ENCODE measurements around the gene MIPEP.
"Not testable (repeated sequence)": the region's sequence is repeated elsewhere in the genome, so short reads cannot be mapped to it uniquely, and the experiment has no call there.

The MIPEP gene

DNA sequence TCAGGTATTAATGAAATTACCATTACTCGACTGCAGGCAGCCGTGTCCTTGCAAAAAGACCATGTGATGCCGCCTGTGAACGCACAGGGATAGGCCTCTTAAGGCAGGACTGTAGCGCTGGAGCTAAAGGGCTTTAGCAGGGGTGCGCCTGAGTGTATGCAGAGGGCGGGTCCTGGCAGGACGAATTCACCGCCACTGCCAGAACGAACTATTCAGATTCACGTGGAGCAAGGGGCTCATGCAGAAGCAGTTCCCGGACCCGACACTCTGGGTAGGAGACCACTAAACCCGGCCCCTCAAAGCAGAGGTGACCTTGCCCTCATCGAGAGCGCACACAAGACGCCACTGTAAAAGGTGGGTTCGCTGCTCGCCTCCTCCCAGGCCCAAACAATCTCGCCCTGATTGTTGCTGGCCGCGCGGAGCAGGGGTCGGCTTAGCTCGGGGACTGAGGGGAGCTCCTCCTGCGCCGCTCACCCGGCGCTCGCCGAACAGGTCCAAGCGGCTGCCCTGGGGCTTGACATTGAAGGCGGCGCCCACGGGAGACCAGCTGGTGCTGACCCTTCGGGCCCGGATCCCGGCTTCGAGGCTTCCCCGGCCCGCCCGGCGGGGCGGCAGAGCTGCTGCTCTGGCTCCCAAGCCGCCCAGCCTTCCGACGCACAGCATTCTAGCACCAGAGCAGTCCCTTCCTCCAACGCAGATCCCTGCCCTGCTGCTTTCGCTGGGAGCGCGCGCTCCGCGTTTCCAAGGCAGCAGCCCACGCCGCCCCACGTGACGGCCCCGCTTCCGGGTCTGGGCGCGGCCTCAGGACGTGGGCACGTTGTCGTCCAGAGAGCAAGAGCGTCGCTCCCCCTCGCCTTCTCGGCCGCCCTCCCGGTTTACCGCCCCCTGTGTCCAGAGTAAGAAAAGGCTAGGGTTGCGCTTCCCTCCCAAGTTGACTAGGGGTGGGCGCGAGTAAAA lies at the start of gene MIPEP:
Gene MIPEP (minus strand): TSS at position 743 of the 957 bp plus-strand sequence. CDS start 80 bp downstream, at position 663.
- peak; percentile 73 for DNase-seq

- no peak for DNase-seq
Observed at GRCh38 chr13:23934520-23934919, 45.3 kb upstream of the MIPEP start.

DNA sequence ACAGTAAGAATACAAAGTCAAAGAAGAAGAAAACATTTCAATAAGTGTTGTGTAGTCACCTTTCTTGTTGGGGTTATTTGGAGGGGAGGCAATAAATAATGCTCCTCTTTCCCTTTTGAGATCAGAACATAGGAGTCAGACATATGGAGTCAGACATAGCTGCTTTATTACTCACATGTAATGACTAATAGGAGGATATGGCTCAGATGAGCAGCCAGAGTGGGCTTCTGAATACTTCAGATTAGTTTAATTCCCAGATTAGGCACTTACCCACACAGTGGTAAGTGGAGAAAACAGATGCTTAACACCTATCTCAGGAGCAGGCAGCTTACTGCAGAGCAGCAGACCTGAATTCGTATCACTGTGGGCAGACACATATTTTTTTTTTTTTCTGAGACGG lies 39.8 kb upstream of the MIPEP start:
- DNase-seq: no peak

DNA sequence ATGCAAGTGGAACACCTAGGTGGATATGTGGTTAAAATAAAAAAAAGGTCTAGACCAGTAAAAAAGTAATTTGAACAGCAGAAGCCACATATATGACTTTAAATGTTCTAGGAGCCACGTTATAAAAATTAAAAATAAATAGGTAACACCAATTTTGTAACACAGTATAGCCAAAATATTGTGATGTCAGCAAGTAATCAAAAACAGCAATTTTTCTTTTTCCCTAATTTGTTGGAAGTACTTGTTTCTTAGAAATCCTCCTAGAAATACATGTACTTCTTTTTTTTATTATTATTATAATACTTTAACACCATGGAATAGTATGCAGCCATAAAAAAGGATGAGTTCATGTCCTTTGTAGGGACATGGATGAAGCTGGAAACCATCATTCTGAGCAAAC lies 33.8 kb upstream of the MIPEP start:
- no peak for DNase-seq

- no peak for DNase-seq
Observed at GRCh38 chr13:23922005-23922932, 33.1 kb upstream of the MIPEP start.

DNA sequence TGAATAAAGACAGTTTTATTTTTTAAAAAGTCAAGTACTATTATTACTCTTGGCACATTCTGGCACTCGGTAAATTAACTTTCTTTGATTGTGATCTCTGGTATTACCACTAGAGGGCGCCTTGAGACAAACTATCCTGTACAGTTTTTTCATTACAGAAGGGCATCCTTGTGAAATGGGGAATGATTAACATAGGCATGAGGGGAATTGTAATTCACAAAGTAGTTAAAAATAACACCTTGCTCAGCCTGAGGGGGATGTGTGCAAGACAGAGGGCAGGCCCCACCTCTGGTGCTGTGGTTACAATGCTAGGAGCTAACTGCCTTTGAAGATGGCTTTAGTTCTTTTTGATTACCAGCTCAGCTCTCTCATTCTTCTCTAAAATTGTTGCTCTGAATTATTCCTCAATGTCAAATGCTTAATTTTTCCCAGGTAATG lies 32.3 kb upstream of the MIPEP start:
- peak; percentile 21 for DNase-seq

- DNase-seq: no peak
Observed at GRCh38 chr13:23919006-23919405, 29.8 kb upstream of the MIPEP start.

DNA sequence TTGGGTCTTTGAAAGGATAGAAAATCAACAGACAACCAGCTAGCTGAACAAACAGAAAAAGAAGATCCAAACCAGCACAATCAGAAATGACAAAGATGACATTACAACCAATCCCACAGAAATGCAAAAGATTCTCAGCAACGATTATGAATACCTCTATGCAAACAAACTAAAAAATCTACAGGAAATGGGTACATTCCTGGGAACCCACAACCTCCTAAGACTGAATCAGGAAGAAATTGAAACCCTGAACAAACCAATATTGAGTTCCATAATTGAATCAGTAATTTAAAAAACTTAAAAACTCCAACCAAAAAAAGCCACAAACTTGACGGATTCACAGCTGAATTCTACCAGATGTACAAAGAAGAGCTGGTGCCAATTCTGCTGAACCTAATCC lies 29.0 kb upstream of the MIPEP start:
- DNase-seq: no peak

- DNase-seq: no peak
Observed at GRCh38 chr13:23915308-23915707, 26.1 kb upstream of the MIPEP start.

- DNase-seq: no peak
Observed at GRCh38 chr13:23912469-23912868, 23.3 kb upstream of the MIPEP start.

DNA sequence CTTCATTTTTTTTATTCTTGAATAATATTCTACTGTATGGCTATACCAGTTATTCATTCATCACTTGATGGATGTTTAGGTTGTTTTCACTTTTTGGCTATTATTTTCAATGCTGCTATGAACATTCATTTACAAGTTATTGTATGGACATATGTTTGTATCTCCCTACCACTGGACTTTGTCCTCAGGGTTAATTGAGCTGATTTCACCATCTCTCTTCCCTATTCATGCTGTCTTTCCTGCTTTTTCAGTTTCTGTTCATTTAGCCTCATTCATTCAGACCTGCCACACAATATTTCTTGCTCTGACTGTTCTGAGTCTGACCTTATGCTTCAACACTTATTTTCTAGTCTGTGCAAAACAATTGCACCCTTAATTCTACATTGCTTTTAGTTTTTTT lies 20.4 kb upstream of the MIPEP start:
- no peak for DNase-seq

GRCh38 chr13:23905766-23906165 lies 16.6 kb upstream of the MIPEP start:
- DNase-seq: no peak

- DNase-seq: no peak
Observed at GRCh38 chr13:23903906-23904280, 14.7 kb upstream of the MIPEP start.

- no peak for DNase-seq
Observed at GRCh38 chr13:23902975-23903905, 14.0 kb upstream of the MIPEP start.

- no peak for DNase-seq
Observed at GRCh38 chr13:23901365-23901764, 12.2 kb upstream of the MIPEP start.

GRCh38 chr13:23899555-23899954 lies 10.4 kb upstream of the MIPEP start:
- DNase-seq: no peak

- no peak for DNase-seq
Observed at GRCh38 chr13:23898101-23898500, 8.9 kb upstream of the MIPEP start.

DNA sequence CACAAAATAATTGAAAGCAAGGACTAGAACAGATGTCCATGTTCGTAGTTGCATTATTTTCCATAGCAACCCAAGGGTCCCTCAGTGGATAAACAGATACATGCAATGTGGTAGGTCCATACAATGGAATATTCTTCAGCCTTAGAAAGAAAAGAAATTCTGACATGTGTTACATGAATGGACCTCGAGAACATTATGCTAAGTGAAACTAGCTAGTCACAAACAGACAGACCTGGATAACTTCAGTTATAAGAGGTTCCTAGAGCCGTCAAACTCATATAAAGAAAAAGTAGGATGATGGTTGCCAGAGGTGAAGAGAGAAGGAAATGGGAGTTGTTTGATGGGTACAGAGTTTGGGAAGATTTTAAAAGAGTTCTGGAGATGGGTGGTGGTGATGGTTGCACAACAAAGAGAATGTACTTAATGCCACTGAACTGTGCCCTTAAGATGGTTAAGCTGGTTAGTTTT lies 8.3 kb upstream of the MIPEP start, which contains the start of gene C1QTNF9B:
Gene C1QTNF9B (minus strand): TSS at position 51 of the 468 bp plus-strand sequence.
- not testable (repeated sequence) for DNase-seq

DNA sequence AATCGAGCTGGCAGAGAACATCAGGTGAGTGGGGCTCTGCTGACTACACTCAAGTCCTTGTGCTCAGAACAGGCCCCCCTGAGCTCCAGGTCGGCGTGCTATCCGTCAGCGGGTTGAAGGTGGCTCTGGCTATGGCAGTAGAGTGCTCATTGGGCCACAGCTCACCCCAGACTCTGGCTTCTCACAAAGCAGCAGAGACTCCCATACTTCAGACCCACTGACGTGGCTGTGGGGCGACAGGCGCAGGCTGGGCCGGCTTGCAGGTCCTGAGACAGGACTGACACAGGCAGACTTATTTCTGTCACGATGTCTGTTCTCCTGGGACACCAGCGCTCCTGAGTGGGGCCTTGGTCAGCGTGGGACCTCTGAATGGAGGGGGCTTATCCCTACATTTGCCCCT lies 5.5 kb upstream of the MIPEP start:
- not testable (repeated sequence) for DNase-seq

- DNase-seq: not testable (repeated sequence)
Observed at GRCh38 chr13:23893791-23894190, 4.6 kb upstream of the MIPEP start.

- DNase-seq: no peak
Observed at GRCh38 chr13:23889615-23890607, 711 bp upstream of the MIPEP start.

Data from NCI-H2227 treated with DMSO at 0.1 percent for 48 hours (cell line).